ENCODE results near the gene ZG16B. TPM values are rescaled to one million over a fixed set of nuclear protein-coding genes. Genes with fewer than 3 reads are reported as not detected.
A peak's percentile ranks its signal among the peaks of the same experiment; 100 is the strongest.

ZG16B gene
- total RNA-seq, 3 donors from 2014 or later, result 6.8 to 40.7 (median 24.3) TPM

GRCh38 chr16:2819179-2819938 lies 10.7 kb upstream of the ZG16B start:
- no peak for ATAC-seq
- DNase-seq, result peak in 1 of 3 donors; percentile 7
- intact Hi-C loops (cut with DNase I, micrococcal nuclease), result no loop called here

GRCh38 chr16:2819939-2820835 lies 9.9 kb upstream of the ZG16B start:
- Histone ChIP-seq H3K4me1 (ENCODE audit: low read depth) (no peaks in the 10 kb centered on the region), H3K4me3 (no peak overlapping the region), H3K9me3 (no peaks in the 10 kb centered on the region), H3K36me3 (ENCODE audit: low read depth) (no peaks in the 10 kb centered on the region)
- DNase-seq (peak in 1 of 3 donors; percentile 16), ATAC-seq (no peak)
- intact Hi-C loops (cut with DNase I, micrococcal nuclease), result no loop called here
- TF ChIP-seq CTCF (IDR thresholded peaks at IDR 0.05), result no peak

More at GRCh38 chr16:2819179-2819938, 10.7 kb upstream of the ZG16B start:
- H3K4me3 ChIP-seq, result no peak overlapping the region
- TF ChIP-seq CTCF (IDR thresholded peaks at IDR 0.05), result no peak
- no peaks in the 10 kb centered on the region for H3K9me3 ChIP-seq
- no peaks in the 10 kb centered on the region for H3K36me3 ChIP-seq (ENCODE audit: low read depth)
- no peaks in the 10 kb centered on the region for H3K4me1 ChIP-seq (ENCODE audit: low read depth)

GRCh38 chr16:2820836-2821486 lies 9.1 kb upstream of the ZG16B start:
- DNase-seq, result peak in 1 of 3 donors; percentile 10
- intact Hi-C loops (cut with DNase I, micrococcal nuclease), result no loop called here
- TF ChIP-seq CTCF (IDR thresholded peaks at IDR 0.05), result no peak

GRCh38 chr16:2821487-2822157 lies 8.5 kb upstream of the ZG16B start:
- Histone ChIP-seq H3K4me1 (ENCODE audit: low read depth) (no peaks in the 10 kb centered on the region), H3K36me3 (ENCODE audit: low read depth) (no peaks in the 10 kb centered on the region), H3K9me3 (no peaks in the 10 kb centered on the region), H3K4me3 (no peak overlapping the region)
- ATAC-seq, result no peak
- peak in 1 of 3 donors; percentile 11 for DNase-seq
- no peak for TF ChIP-seq CTCF (IDR thresholded peaks at IDR 0.05)
- intact Hi-C loops (cut with DNase I, micrococcal nuclease), result no loop called here

More at GRCh38 chr16:2820836-2821486, 9.1 kb upstream of the ZG16B start:
- H3K4me3 ChIP-seq, result no peak overlapping the region
- ATAC-seq, result no peak
- no peaks in the 10 kb centered on the region for H3K36me3 ChIP-seq (ENCODE audit: low read depth)
- no peaks in the 10 kb centered on the region for H3K4me1 ChIP-seq (ENCODE audit: low read depth)
- H3K9me3 ChIP-seq, result no peaks in the 10 kb centered on the region

- no peak for ATAC-seq
- no peak for TF ChIP-seq CTCF (IDR thresholded peaks at IDR 0.05)
- peak in 1 of 3 donors; percentile 18 for DNase-seq
- Histone ChIP-seq H3K9me3 (no peaks in the 10 kb centered on the region), H3K4me3 (no peak overlapping the region), H3K4me1 (ENCODE audit: low read depth) (no peaks in the 10 kb centered on the region), H3K36me3 (ENCODE audit: low read depth) (no peaks in the 10 kb centered on the region)
- intact Hi-C loops (cut with DNase I, micrococcal nuclease), result no loop called here
Observed at GRCh38 chr16:2822158-2822495, 8.0 kb upstream of the ZG16B start.
